Neural cell (in vitro differentiated cells): ENCODE results near the gene PDK2. TPM values are rescaled to one million over a fixed set of nuclear protein-coding genes. Genes with fewer than 3 reads are reported as not detected.

Experiments used
- H2AFZ ChIP-seq: fragments of 200-600, 300-800 bp; sonication (generic), shearing (Covaris generic); 2 replicates; pipeline ENCODE4 v1.6.0; 2014; ENCODE audit warnings: low read depth, mild to moderate bottlenecking, antibody characterized with exemption, low read length, moderate library complexity
- H3F3A ChIP-seq: fragments of 200-600 bp; shearing (Covaris generic); 2 replicates; pipeline ENCODE4 v1.6.1; 2016; ENCODE audit warnings: mild to moderate bottlenecking, moderate library complexity, mixed read lengths, antibody characterized with exemption, low read length; ENCODE audit not compliant: insufficient read depth, poor library complexity, severe bottlenecking
- H3K27ac ChIP-seq: fragments of 200-600, 300-800 bp; sonication (generic), shearing (Covaris generic); 2 replicates; pipeline ENCODE4 v1.5.1; 2014; ENCODE audit warnings: mild to moderate bottlenecking, low read length, moderate library complexity
- H3K27me3 ChIP-seq: fragments of 300-800, 200-600 bp; sonication (generic), shearing (Covaris generic); 2 replicates; pipeline ENCODE4 v1.6.0; 2014; ENCODE audit warnings: mild to moderate bottlenecking, low read depth, low read length, moderate library complexity; ENCODE audit not compliant: insufficient read depth
- H3K36me3 ChIP-seq: fragments of 300-800, 200-600 bp; sonication (generic), shearing (Covaris generic); 2 replicates; pipeline ENCODE4 v1.5.1; 2014; ENCODE audit warnings: mild to moderate bottlenecking, antibody characterized with exemption, low read length, moderate library complexity; ENCODE audit not compliant: insufficient read depth
- H3K4me2 ChIP-seq: fragments of 300-800, 200-600 bp; sonication (generic), shearing (Covaris generic); 2 replicates; pipeline ENCODE4 v1.6.0; 2014; ENCODE audit warnings: mild to moderate bottlenecking, low read length
- H3K4me3 ChIP-seq: fragments of 300-800, 200-600 bp; sonication (generic), shearing (Covaris generic); 2 replicates; pipeline ENCODE4 v1.5.1; 2014; ENCODE audit warnings: mild to moderate bottlenecking, low read length, moderate library complexity
- H3K79me2 ChIP-seq: fragments of 200-600 bp; shearing (Covaris generic); replicated peaks from 2 replicates; pipeline ENCODE4 v1.6.0; 2014; ENCODE audit warnings: mild to moderate bottlenecking, low read length, moderate library complexity; ENCODE audit not compliant: insufficient read depth
- H3K9ac ChIP-seq: fragments of 300-800, 200-600 bp; sonication (generic), shearing (Covaris generic); 2 replicates; pipeline ENCODE4 v1.6.1; 2016; ENCODE audit warnings: mild to moderate bottlenecking, low read length, mixed read lengths
- H3K9me2 ChIP-seq: fragments of 200-600 bp; shearing (Covaris generic); 2 replicates; pipeline ENCODE4 v1.6.1; 2016; ENCODE audit warnings: mild to moderate bottlenecking, low read length, mixed read lengths; ENCODE audit not compliant: insufficient read depth
- H3K9me3 ChIP-seq: fragments of 200-600, 300-800 bp; sonication (generic), shearing (Covaris generic); 2 replicates; pipeline ENCODE4 v1.6.1; 2016; ENCODE audit warnings: mild to moderate bottlenecking, mixed run types, low read length, moderate library complexity, mixed read lengths
- H4K20me1 ChIP-seq: fragments of 200-600 bp; shearing (Covaris generic); 2 replicates; pipeline ENCODE4 v1.6.1; 2016; ENCODE audit warnings: mild to moderate bottlenecking, mixed run types; ENCODE audit not compliant: insufficient read depth
- CTCF ChIP-seq: fragments of 450-650 bp; IDR thresholded peaks from 2 replicates; pipeline ENCODE4 v1.5.1; 2014; ENCODE audit warnings: antibody characterized with exemption, mild to moderate bottlenecking, moderate library complexity; ENCODE audit not compliant: poor library complexity, severe bottlenecking
- EP300 ChIP-seq: fragments of 450-650 bp; conservative IDR thresholded peaks from 2 replicates; pipeline ENCODE4 v1.6.1; 2014; ENCODE audit warnings: antibody characterized with exemption, mild to moderate bottlenecking, moderate library complexity; ENCODE audit not compliant: poor library complexity, severe bottlenecking
- EZH2 ChIP-seq: fragments of 200-600, 300-800 bp; shearing (Covaris generic), sonication (generic); IDR thresholded peaks from 2 replicates; pipeline ENCODE4 v1.6.1; 2014; ENCODE audit warnings: antibody characterized with exemption, low read length, borderline replicate concordance, mild to moderate bottlenecking; ENCODE audit not compliant: insufficient read depth, poor library complexity, severe bottlenecking
- MXI1 ChIP-seq: fragments of 450-650 bp; conservative IDR thresholded peaks from 2 replicates; pipeline ENCODE4 v1.6.1; 2014; ENCODE audit warnings: antibody characterized with exemption, mild to moderate bottlenecking; ENCODE audit not compliant: poor library complexity, severe bottlenecking
- POLR2AphosphoS5 ChIP-seq: IDR thresholded peaks from 2 replicates; pipeline ENCODE4 v1.6.1; 2012
- RAD21 ChIP-seq: fragments of 450-650 bp; conservative IDR thresholded peaks from 2 replicates; pipeline ENCODE4 v1.6.1; 2014; ENCODE audit warnings: antibody characterized with exemption, mild to moderate bottlenecking, moderate library complexity
- SMC3 ChIP-seq: fragments of 450-650 bp; conservative IDR thresholded peaks from 2 replicates; pipeline ENCODE4 v1.6.1; 2014; ENCODE audit warnings: antibody characterized with exemption, mild to moderate bottlenecking, moderate library complexity; ENCODE audit not compliant: poor library complexity
- TAF1 ChIP-seq: IDR thresholded peaks from 2 replicates; pipeline ENCODE4 v1.6.1; 2012; ENCODE audit warnings: low read depth
- polyA plus RNA-seq: library from polyadenylated mRNA; depleted of rRNA; stranded (reverse); fragments of >200 nt; gene quantifications from 2 replicates; pipeline ENCODE4 v1.2.3, GENCODE V29; 2014
- TF ChIP-seq, protein P1 (sequence below): IDR thresholded peaks from 2 replicates; pipeline ENCODE4 v1.6.1; 2012; ENCODE audit warnings: borderline replicate concordance

PDK2 gene
- polyA plus RNA-seq, 1 donor from 2014 or later = 36.2 TPM

DNA sequence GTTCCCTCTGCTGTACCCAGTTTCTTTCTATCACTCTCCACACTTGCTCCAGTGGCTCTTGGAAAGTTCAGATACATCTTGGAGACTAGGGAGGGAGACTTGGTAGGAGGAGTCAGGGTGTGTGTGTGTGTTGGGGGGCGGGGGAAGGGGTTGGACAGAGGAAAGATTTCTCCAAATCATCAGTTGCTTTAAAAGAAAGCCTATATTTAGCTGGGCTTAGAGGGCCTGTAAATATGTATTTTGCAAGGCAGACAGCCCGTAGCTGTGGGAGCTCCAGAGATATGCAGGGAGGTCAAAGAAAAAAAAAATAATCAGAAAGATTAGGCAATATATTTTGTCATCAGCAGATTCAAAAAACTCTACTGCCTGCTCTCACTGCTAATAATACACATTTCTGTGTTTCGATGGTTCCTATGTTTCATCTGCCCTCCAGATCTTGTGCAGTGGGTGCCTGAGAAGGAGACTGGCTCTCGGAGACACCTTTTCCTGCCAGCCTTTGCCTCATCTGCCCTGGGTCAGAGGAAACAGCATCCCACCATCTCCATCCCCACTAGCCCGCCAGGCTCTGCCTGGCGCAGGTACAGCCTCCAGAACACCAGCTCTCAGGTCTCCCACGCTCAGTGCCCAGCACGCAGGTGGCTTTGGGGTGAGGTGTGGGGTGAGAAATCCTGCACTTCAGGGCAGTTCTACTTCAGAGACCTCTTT lies 60.1 kb downstream of the PDK2 start:
- Histone ChIP-seq H3K9me3 (no peaks in the 10 kb centered on the region), H3K36me3 (no peaks in the 10 kb centered on the region), H3F3A (no peaks in the 10 kb centered on the region), H2AFZ (no peak overlapping the region), H3K4me2 (no peak overlapping the region), H3K9ac (no peak overlapping the region), H3K27me3 (no peaks in the 10 kb centered on the region), H3K4me3 (no peak overlapping the region), H3K79me2 (peaks cover 4% of the 10 kb centered on the region), H3K27ac (no peak overlapping the region), H3K9me2 (no peaks in the 10 kb centered on the region), H4K20me1 (no peaks in the 10 kb centered on the region)
- TF ChIP-seq RAD21 = no peak
- TF ChIP-seq, protein P1, sequence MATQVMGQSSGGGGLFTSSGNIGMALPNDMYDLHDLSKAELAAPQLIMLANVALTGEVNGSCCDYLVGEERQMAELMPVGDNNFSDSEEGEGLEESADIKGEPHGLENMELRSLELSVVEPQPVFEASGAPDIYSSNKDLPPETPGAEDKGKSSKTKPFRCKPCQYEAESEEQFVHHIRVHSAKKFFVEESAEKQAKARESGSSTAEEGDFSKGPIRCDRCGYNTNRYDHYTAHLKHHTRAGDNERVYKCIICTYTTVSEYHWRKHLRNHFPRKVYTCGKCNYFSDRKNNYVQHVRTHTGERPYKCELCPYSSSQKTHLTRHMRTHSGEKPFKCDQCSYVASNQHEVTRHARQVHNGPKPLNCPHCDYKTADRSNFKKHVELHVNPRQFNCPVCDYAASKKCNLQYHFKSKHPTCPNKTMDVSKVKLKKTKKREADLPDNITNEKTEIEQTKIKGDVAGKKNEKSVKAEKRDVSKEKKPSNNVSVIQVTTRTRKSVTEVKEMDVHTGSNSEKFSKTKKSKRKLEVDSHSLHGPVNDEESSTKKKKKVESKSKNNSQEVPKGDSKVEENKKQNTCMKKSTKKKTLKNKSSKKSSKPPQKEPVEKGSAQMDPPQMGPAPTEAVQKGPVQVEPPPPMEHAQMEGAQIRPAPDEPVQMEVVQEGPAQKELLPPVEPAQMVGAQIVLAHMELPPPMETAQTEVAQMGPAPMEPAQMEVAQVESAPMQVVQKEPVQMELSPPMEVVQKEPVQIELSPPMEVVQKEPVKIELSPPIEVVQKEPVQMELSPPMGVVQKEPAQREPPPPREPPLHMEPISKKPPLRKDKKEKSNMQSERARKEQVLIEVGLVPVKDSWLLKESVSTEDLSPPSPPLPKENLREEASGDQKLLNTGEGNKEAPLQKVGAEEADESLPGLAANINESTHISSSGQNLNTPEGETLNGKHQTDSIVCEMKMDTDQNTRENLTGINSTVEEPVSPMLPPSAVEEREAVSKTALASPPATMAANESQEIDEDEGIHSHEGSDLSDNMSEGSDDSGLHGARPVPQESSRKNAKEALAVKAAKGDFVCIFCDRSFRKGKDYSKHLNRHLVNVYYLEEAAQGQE = no peak
- TF ChIP-seq EZH2 = no peak
- TF ChIP-seq EP300 = no peak

GRCh38 chr17:50157891-50158290 lies 62.7 kb downstream of the PDK2 start:
- H2AFZ ChIP-seq = no peak overlapping the region
- H3K9me3 ChIP-seq = no peaks in the 10 kb centered on the region
- H3K36me3 ChIP-seq = no peaks in the 10 kb centered on the region
- no peak overlapping the region for H3K9ac ChIP-seq
- H3K79me2 ChIP-seq = no peaks in the 10 kb centered on the region
- H3K4me3 ChIP-seq = no peak overlapping the region
- no peaks in the 10 kb centered on the region for H3K27me3 ChIP-seq
- H4K20me1 ChIP-seq = no peaks in the 10 kb centered on the region
- no peak overlapping the region for H3K4me2 ChIP-seq
- H3K9me2 ChIP-seq = no peaks in the 10 kb centered on the region
- H3F3A ChIP-seq = no peaks in the 10 kb centered on the region
- TF ChIP-seq EP300 (no peak), CTCF (no peak), TAF1 (no peak), POLR2AphosphoS5 (no peak)
- no peak overlapping the region for H3K27ac ChIP-seq

DNA sequence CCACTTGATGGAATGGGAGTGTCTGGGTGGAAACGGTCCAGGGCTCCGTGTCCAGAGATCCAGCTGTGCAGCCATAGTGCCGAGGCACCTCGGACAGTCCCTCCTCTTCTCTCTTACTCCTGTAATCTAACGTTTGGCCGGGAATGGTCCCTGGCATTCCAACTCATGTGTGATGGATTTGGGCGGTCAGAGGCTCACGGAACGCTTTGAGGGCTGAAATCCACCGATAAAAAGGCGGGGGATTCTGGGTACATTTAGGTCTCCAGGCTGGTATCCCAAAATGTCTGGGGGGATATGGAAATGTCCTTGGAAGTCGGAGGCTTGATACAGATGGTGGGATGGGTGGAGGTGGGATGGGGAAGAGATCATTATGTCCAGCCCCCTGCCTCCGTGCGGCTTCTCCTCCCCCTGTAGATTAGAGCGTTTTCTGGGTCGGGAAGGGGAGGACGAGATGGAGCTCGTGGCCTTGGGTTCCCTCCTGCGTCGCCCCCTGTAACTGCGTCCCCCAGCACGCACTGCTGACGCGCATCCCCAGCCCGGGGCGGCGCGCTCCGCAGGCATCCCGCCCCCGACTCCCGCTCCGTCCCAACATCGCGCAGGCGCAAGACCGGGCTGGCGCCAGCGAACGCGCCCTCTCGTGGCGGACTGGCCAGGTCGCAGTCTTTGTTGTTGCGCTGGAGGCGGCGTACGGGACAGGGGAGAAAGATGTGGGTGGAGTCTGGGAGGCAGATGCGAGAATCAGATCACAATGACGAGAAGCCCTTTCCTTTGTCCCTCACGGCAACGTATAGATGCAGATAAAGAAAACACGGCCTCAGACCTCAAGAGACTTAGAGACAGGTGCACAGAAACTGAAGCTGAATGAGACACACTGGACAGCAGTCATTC lies 66.1 kb downstream of the PDK2 start:
- Histone ChIP-seq H3F3A (no peaks in the 10 kb centered on the region), H4K20me1 (no peaks in the 10 kb centered on the region), H3K4me2 (peak overlapping the region; percentile 75), H3K9me3 (no peaks in the 10 kb centered on the region), H3K9me2 (no peaks in the 10 kb centered on the region), H3K79me2 (no peaks in the 10 kb centered on the region), H2AFZ (peak overlapping the region; percentile 74), H3K4me3 (peak overlapping the region; percentile 65), H3K27me3 (no peaks in the 10 kb centered on the region), H3K9ac (peak overlapping the region; percentile 79), H3K36me3 (no peaks in the 10 kb centered on the region), H3K27ac (peak overlapping the region; percentile 94)
- TF ChIP-seq EP300 (peak; percentile 89), TAF1 (peak; percentile 69), MXI1 (peak; percentile 66), RAD21 (peak; percentile 87), EZH2 (no peak), SMC3 (peak; percentile 97), POLR2AphosphoS5 (peak; percentile 93)
- TF ChIP-seq, protein P1 = peak; percentile 72
